ENCODE measurements around the gene ABTB2. TPM values are rescaled to one million over a fixed set of nuclear protein-coding genes. Genes with fewer than 3 reads are reported as not detected.

The ABTB2 gene
- total and polyA plus RNA-seq, 9 of the 15 experiments (the other 6 are each of a cell fraction or from before 2014, with no cell fraction given), result 0.03 to 0.18 (median 0.12) TPM; not detected in 2

- TF ChIP-seq, protein P1, sequence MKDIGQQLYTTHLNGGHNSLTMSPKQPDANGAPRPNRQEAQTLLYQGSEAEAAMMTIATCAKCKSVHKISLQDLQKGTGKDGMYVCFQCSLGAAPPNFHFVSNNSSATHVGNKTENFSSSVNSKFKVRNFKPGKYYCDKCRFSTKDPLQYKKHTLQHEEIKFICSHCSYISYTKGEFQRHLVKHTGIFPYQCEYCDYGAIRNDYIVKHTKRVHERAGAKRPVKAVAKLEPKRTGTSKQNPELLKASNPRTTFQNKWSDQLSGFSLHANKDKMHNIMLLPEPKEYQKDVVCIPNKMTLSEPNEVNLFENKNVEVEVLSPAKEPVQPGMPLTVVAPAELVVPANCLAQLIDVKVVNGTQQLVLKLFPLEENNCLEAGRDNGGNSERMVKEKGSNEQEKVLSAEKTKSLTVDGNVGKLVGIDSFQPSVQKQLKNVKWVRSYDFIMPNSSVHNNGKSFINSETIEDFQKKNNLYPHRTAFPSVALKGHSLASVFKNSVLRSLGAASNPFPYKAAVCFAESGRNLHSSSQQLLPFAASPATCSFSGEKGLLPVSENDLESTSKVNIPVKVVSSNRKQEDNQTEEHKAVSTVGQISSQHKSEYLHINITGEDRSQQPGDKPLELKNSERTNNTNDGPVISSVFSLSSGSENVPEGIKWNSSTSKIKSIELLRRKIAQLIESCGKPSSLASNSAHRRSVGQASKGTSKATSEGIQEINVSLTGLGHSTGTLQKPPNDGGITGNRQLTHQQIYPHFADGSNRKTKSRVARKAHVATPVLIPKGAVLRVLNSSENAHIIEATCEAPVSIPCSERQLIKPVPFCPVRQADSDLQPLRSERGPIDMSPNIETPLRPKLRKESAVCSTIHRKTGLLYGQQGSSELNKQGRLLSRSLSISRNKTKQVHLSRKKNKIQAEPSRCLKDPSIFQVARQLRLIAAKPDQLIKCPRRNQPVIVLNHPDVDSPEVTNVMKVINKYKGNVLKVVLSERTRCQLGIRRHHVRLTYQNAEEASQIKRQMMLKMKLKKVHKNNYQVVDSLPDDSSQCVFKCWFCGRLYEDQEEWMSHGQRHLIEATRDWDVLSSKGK (CRISPR knock-in tag; IDR thresholded peaks at IDR 0.05), result no peak
- no peak for TF ChIP-seq ZFP1 (CRISPR knock-in tag; IDR thresholded peaks at IDR 0.05)
- TF ChIP-seq DEAF1 (CRISPR knock-in tag; IDR thresholded peaks at IDR 0.05), result peak; percentile 54
- TF ChIP-seq FOXO4 (CRISPR knock-in tag; IDR thresholded peaks at IDR 0.05), result no peak
- no peak for TF ChIP-seq IRF1 (CRISPR knock-in tag; IDR thresholded peaks at IDR 0.05; ENCODE audit: borderline replicate concordance)
- TF ChIP-seq RBM15 (IDR thresholded peaks at IDR 0.05; ENCODE audit: insufficient read depth, low read length), result no peak
- TF ChIP-seq HDAC2 (IDR thresholded peaks at IDR 0.05), result no peak
- TF ChIP-seq ELF4 (CRISPR knock-in tag; IDR thresholded peaks at IDR 0.05), result no peak
- no peak for TF ChIP-seq ZNF41 (CRISPR knock-in tag; conservative IDR thresholded peaks at IDR 0.05)
These were observed 8.7 kb upstream of the ABTB2 start (continued) for GRCh38 chr11:34366522-34366921.

All from K562 (cell line).